Panc1 (cell line): ENCODE results near the gene MEOX2. TPM values are rescaled to one million over a fixed set of nuclear protein-coding genes. Genes with fewer than 3 reads are reported as not detected.

Experiments
- ATAC-seq: fragments of 200-7000 bp; cut with Tn5 transposase; 2 replicates; pipeline ENCODE4 v1.9.1; 2020; ENCODE audit warnings: mild to moderate bottlenecking, moderate library complexity
- BruUV-seq: library from RNA; stranded (reverse); fragments of 400-500 nt; replicated peaks from 2 replicates; lab custom pipeline; 2021; lab: Mats Ljungman, UMichigan
- CTCF ChIA-PET: fragments of 300-600 bp; sonication (Branson Sonifier 250); formaldehyde crosslinking; loops from one replicate; lab custom pipeline; 2022; ENCODE audit warnings: antibody characterized with exemption; lab: Charles Lee
- POLR2A ChIA-PET: fragments of 300-600 bp; sonication (Branson Sonifier 250); formaldehyde crosslinking; loops from one replicate; lab custom pipeline; 2022; ENCODE audit warnings: antibody characterized with exemption; lab: Charles Lee
- DNase-seq: peaks from one replicate; pipeline ENCODE4 v3.0.0-alpha.2; 2010; ENCODE audit warnings: low read depth, low spot score
- H3K27ac ChIP-seq: 2 replicates; pipeline ENCODE4 v1.5.1; 2011; ENCODE audit warnings: mild to moderate bottlenecking, low read length, inconsistent platforms
- H3K27me3 ChIP-seq: fragments of 200-500 bp; sonication (Bioruptor generic); 2 replicates; pipeline ENCODE4 v1.6.0; 2014; ENCODE audit warnings: low read length, inconsistent platforms; ENCODE audit not compliant: control insufficient read depth, insufficient read depth
- H3K36me3 ChIP-seq: fragments of 200-500 bp; sonication (Bioruptor generic); 2 replicates; pipeline ENCODE4 v1.5.1; 2014; ENCODE audit warnings: inconsistent platforms, mild to moderate bottlenecking, low read length, moderate library complexity; ENCODE audit not compliant: control insufficient read depth, insufficient read depth
- H3K4me1 ChIP-seq: 2 replicates; pipeline ENCODE4 v1.5.1; 2011; ENCODE audit warnings: inconsistent platforms, mild to moderate bottlenecking, low read length, moderate library complexity; ENCODE audit not compliant: control insufficient read depth, insufficient read depth
- H3K4me3 ChIP-seq, 2 experiments: 2 replicates each; pipeline ENCODE4 v1.5.1; 2011 to 2012; ENCODE audit warnings: low read depth in 2 of 2, low read length in 2 of 2, mild to moderate bottlenecking in 2 of 2, inconsistent platforms in 1 of 2, moderate library complexity in 1 of 2
- H3K9me3 ChIP-seq: fragments of 200-500 bp; sonication (Bioruptor generic); 2 replicates; pipeline ENCODE4 v1.5.1; 2014; ENCODE audit warnings: low read depth, mild to moderate bottlenecking, inconsistent platforms, low read length, moderate library complexity; ENCODE audit not compliant: control insufficient read depth, insufficient read depth
- CTCF ChIP-seq: fragments of 450-650 bp; IDR thresholded peaks from 2 replicates; pipeline ENCODE4 v1.5.1; 2017; ENCODE audit warnings: mild to moderate bottlenecking
- POLR2AphosphoS5 ChIP-seq: IDR thresholded peaks from 2 replicates; pipeline ENCODE4 v1.6.1; 2012; ENCODE audit warnings: mild to moderate bottlenecking, low read depth, low read length, moderate library complexity
- REST ChIP-seq, 2 experiments: IDR thresholded peaks; 2 replicates each; pipeline ENCODE4 v1.6.1; 2011 to 2012; ENCODE audit warnings: low read depth in 2 of 2, control low read depth in 1 of 2, low read length in 1 of 2, mild to moderate bottlenecking in 1 of 2, moderate library complexity in 1 of 2; ENCODE audit not compliant: insufficient read depth in 1 of 2
- SIN3A ChIP-seq: IDR thresholded peaks from 2 replicates; pipeline ENCODE4 v1.6.1; 2012; ENCODE audit warnings: low read depth, mild to moderate bottlenecking, low read length, moderate library complexity, borderline replicate concordance; ENCODE audit not compliant: insufficient read depth
- TCF7L2 ChIP-seq: IDR thresholded peaks from 2 replicates; pipeline ENCODE4 v1.6.1; 2011; ENCODE audit warnings: mild to moderate bottlenecking, low read depth, low read length, inconsistent platforms
- in situ Hi-C: cut with HindIII; loops from 2 replicates; pipeline ENCODE4 v1.10.0; 2016; ENCODE audit warnings: low sequenced_read_pairs, low pct_unique_long_range_greater_than_20kb
- intact Hi-C: fragments of 100-400 bp; cut with micrococcal nuclease; formaldehyde crosslinking; loops from one replicate; pipeline ENCODE4 v1.10.0; 2022; ENCODE audit not compliant: unreplicated experiment
- total RNA-seq: library from RNA; stranded (reverse); gene quantifications from one replicate; pipeline ENCODE4 v1.2.1, GENCODE V29; 2021; ENCODE audit not compliant: unreplicated experiment

The MEOX2 gene
- total RNA-seq, 1 experiment from 2014 or later: not detected

GRCh38 chr7:15720849-15721471 lies 34.5 kb upstream of the MEOX2 start:
- Histone ChIP-seq H3K27me3 (no peaks in the 10 kb centered on the region), H3K36me3 (no peaks in the 10 kb centered on the region), H3K9me3 (no peaks in the 10 kb centered on the region; the same call in 1 of the 2 replicates), H3K4me1 (no peaks in the 10 kb centered on the region), H3K4me3 (no peak overlapping the region), H3K27ac (no peak overlapping the region)
- ChIA-PET CTCF (interaction anchor here (0.6 to 0.7 kb wide), 2 partner anchors 553 to 688 kb away, joined by 3 read pairs; no protein-coding TSS in a partner anchor), POLR2A (no interaction called here)
- BruUV-seq: no TSS peak
- DNase-seq: peak; percentile 2
- no peak for TF ChIP-seq SIN3A
- TF ChIP-seq CTCF: peak; percentile 73; the same call in 1 of the 2 replicates
- intact Hi-C loops (loop anchor here (5.0 to 10.0 kb wide), 3 partner anchors 354 to 414 kb away; no protein-coding TSS in a partner anchor), in situ Hi-C loops (no loop called here)
- no peak for ATAC-seq

GRCh38 chr7:15719311-15719710 lies 32.8 kb upstream of the MEOX2 start:
- ChIA-PET CTCF (no interaction called here), POLR2A (no interaction called here)
- H3K4me1 ChIP-seq: no peaks in the 10 kb centered on the region
- in situ Hi-C loops (no loop called here), intact Hi-C loops (no loop called here)
- BruUV-seq: no TSS peak
- DNase-seq: no peak
- TF ChIP-seq CTCF (no peak), POLR2AphosphoS5 (no peak), TCF7L2 (no peak), REST (IDR thresholded peaks at IDR 0.05; ENCODE audit: insufficient read depth in 1 of 2, low read depth in 2 of 2, low read length in 1 of 2) (no peak), SIN3A (no peak)
- ATAC-seq: no peak
- H3K36me3 ChIP-seq: no peaks in the 10 kb centered on the region
- H3K4me3 ChIP-seq: no peak overlapping the region
- H3K27me3 ChIP-seq: no peaks in the 10 kb centered on the region
- H3K27ac ChIP-seq: no peak overlapping the region
- H3K9me3 ChIP-seq: no peaks in the 10 kb centered on the region; the same call in 1 of the 2 replicates
